KMS-11 (cell line): ENCODE measurements around the gene TTC27.

Experiments used
- H2AFZ ChIP-seq: fragments of 200-600 bp; sonication (generic); 2 replicates; pipeline ENCODE4 v1.6.1; 2016; ENCODE audit warnings: antibody characterized with exemption, mixed run types, low read depth
- H3K27ac ChIP-seq: fragments of 200-600 bp; sonication (generic); 2 replicates; pipeline ENCODE4 v1.6.1; 2016; ENCODE audit warnings: mild to moderate bottlenecking, mixed run types
- H3K27me3 ChIP-seq: fragments of 200-600 bp; sonication (generic); 2 replicates; pipeline ENCODE4 v1.6.1; 2017; ENCODE audit warnings: mild to moderate bottlenecking, low read depth, mixed run types, moderate library complexity; ENCODE audit not compliant: insufficient read depth
- H3K36me3 ChIP-seq: fragments of 200-600 bp; sonication (generic); 2 replicates; pipeline ENCODE4 v1.6.1; 2017; ENCODE audit warnings: mild to moderate bottlenecking, mixed run types; ENCODE audit not compliant: insufficient read depth
- H3K4me1 ChIP-seq: fragments of 200-600 bp; sonication (generic); 2 replicates; pipeline ENCODE4 v1.6.1; 2016; ENCODE audit warnings: mild to moderate bottlenecking, low read depth, mixed run types; ENCODE audit not compliant: poor library complexity, severe bottlenecking
- H3K4me2 ChIP-seq: fragments of 200-600 bp; sonication (generic); 2 replicates; pipeline ENCODE4 v1.7.0; 2016; ENCODE audit warnings: mild to moderate bottlenecking, mixed run types
- H3K4me3 ChIP-seq: fragments of 200-600 bp; sonication (generic); IDR thresholded peaks from 2 replicates; pipeline ENCODE4 v1.6.1; 2017; ENCODE audit warnings: low read depth, low read length, mixed read lengths; ENCODE audit not compliant: insufficient read depth
- H3K79me2 ChIP-seq: fragments of 200-600 bp; sonication (generic); 2 replicates; pipeline ENCODE4 v1.6.1; 2016; ENCODE audit warnings: low read depth, mixed run types; ENCODE audit not compliant: insufficient read depth
- H3K9ac ChIP-seq: fragments of 200-600 bp; sonication (generic); 2 replicates; pipeline ENCODE4 v1.6.1; 2016; ENCODE audit warnings: mild to moderate bottlenecking, mixed run types
- H4K20me1 ChIP-seq: fragments of 200-600 bp; sonication (generic); 2 replicates; pipeline ENCODE4 v1.6.1; 2016; ENCODE audit warnings: mild to moderate bottlenecking, mixed run types; ENCODE audit not compliant: insufficient read depth
- TF ChIP-seq, protein P1 (sequence below): fragments of 200-600 bp; sonication (generic); conservative IDR thresholded peaks from 2 replicates; pipeline ENCODE4 v1.6.1; 2017; ENCODE audit warnings: low read depth, mild to moderate bottlenecking, antibody characterized with exemption, low read length, moderate library complexity, mixed read lengths

TTC27 gene

DNA sequence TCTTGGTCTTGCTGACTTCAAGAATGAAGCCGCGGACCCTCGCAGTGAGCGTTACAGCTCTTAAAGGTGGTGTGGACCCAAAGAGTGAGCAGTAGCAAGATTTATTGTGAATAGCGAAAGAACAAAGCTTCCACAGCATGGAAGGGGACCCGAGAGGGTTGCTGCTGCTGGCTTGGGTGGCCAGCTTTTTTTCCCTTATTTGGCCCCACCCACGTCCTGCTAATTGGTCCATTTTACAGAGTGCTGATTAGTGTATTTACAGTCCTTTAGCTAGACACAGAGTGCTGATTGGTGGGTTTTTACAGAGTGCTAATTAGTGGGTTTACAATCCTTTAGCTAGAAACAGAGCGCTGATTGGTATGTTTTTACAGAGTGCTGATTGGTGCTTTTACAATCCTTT, 230.9 kb downstream of the TTC27 start:
- H3K4me3 ChIP-seq: no peak overlapping the region
- H3K4me1 ChIP-seq: no peaks in the 10 kb centered on the region
- H3K27ac ChIP-seq: no peak overlapping the region
- TF ChIP-seq, protein P1, sequence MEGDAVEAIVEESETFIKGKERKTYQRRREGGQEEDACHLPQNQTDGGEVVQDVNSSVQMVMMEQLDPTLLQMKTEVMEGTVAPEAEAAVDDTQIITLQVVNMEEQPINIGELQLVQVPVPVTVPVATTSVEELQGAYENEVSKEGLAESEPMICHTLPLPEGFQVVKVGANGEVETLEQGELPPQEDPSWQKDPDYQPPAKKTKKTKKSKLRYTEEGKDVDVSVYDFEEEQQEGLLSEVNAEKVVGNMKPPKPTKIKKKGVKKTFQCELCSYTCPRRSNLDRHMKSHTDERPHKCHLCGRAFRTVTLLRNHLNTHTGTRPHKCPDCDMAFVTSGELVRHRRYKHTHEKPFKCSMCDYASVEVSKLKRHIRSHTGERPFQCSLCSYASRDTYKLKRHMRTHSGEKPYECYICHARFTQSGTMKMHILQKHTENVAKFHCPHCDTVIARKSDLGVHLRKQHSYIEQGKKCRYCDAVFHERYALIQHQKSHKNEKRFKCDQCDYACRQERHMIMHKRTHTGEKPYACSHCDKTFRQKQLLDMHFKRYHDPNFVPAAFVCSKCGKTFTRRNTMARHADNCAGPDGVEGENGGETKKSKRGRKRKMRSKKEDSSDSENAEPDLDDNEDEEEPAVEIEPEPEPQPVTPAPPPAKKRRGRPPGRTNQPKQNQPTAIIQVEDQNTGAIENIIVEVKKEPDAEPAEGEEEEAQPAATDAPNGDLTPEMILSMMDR: no peak
- H3K79me2 ChIP-seq: no peaks in the 10 kb centered on the region
- H3K4me2 ChIP-seq: no peak overlapping the region
- H2AFZ ChIP-seq: no peak overlapping the region
- H3K9ac ChIP-seq: no peak overlapping the region
- no peaks in the 10 kb centered on the region for H3K27me3 ChIP-seq
- no peaks in the 10 kb centered on the region for H3K36me3 ChIP-seq
- no peaks in the 10 kb centered on the region for H4K20me1 ChIP-seq

DNA sequence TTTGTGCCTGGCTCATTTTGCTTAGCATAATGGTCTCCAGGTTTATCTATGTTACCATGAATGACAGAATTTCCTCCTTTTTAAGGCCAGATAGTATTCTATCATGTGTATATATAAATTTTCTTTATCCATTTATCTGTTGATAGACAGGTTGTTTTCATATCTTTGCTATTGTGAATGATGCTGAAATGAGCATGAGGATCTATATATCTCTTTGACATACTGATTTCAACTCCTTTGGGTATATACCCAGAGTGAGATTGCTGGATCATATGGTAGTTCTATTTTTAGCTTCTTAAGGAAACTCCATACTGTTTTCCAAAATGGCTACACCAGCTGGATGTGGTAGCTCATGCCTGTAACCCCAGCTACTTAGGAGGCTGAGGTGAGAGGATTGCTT, 232.5 kb downstream of the TTC27 start:
- TF ChIP-seq, protein P1: no peak
- Histone ChIP-seq H3K27me3 (no peaks in the 10 kb centered on the region), H3K36me3 (no peaks in the 10 kb centered on the region), H3K4me3 (no peak overlapping the region), H4K20me1 (no peaks in the 10 kb centered on the region), H2AFZ (no peak overlapping the region), H3K27ac (no peak overlapping the region), H3K79me2 (no peaks in the 10 kb centered on the region), H3K4me1 (peaks cover under 1% of the 10 kb centered on the region), H3K4me2 (no peak overlapping the region), H3K9ac (no peak overlapping the region)

DNA sequence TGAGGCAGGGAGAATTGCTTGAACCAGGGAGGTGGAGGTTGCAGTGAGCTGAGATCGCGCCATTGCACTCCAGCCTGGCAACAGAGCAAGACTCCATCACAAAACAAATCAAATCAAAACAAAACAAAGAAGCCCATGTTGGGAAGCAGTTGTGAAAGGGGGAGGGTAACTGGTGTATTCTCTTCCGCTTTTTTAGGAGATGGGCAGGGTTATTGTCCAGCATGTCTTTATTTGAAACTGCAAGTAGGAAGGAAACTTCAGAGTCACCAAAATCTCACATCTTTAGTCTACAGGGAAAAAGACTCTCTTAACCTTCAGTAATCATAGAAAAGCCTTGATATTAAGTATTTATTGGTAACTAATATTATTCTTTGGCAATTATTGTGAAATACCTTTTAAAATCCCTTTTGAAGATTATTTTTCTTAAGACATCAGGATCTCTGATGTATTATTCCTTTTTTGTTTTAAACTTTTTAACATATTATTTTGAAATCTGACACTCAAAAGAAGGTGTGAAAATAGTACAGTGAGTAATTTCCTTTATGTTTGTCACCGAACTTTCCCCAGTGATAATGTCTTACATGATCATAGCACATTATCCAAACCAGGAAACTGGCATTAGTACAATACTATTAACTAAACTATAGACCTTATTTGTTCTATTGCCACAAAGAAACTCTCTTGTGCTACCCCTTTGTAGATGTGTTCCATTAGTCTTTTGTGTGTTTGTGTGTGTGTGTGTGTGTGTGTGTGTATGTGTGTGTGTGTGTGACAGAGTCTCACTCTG, 234.6 kb downstream of the TTC27 start:
- no peaks in the 10 kb centered on the region for H3K36me3 ChIP-seq
- no peak overlapping the region for H3K4me2 ChIP-seq
- no peak overlapping the region for H3K9ac ChIP-seq
- H3K4me3 ChIP-seq: no peak overlapping the region
- H2AFZ ChIP-seq: no peak overlapping the region
- no peaks in the 10 kb centered on the region for H4K20me1 ChIP-seq
- no peaks in the 10 kb centered on the region for H3K79me2 ChIP-seq
- TF ChIP-seq, protein P1: no peak
- no peak overlapping the region for H3K27ac ChIP-seq
- H3K27me3 ChIP-seq: no peaks in the 10 kb centered on the region
- peaks cover 11% of the 10 kb centered on the region for H3K4me1 ChIP-seq

DNA sequence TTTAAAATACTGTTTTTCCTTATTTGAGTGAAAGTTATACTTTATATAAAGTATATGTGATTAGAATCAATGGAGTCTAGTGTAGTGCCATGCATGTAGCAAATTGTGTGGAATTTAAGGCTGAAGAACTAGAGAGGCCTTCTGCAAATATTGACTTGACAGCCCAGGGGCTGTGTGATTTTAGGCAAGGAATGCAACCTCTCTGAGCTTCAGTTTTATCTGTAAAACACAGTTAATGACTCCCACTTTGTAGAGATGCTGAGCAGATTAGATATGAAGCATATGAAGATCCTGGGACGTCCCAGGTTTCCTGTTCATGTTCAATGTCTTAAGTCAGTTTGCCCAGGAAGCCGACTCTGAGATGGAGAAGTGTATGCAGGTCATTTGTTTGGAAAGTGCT, 235.5 kb downstream of the TTC27 start:
- H3K27ac ChIP-seq: no peak overlapping the region
- no peak overlapping the region for H2AFZ ChIP-seq
- H4K20me1 ChIP-seq: no peaks in the 10 kb centered on the region
- peaks cover 11% of the 10 kb centered on the region for H3K4me1 ChIP-seq
- TF ChIP-seq, protein P1: no peak
- H3K9ac ChIP-seq: no peak overlapping the region
- H3K79me2 ChIP-seq: no peaks in the 10 kb centered on the region
- no peaks in the 10 kb centered on the region for H3K27me3 ChIP-seq
- H3K36me3 ChIP-seq: no peaks in the 10 kb centered on the region
- H3K4me2 ChIP-seq: no peak overlapping the region
- H3K4me3 ChIP-seq: no peak overlapping the region
